ENCODE results near the gene OR2D3. TPM values are rescaled to one million over a fixed set of nuclear protein-coding genes. Genes with fewer than 3 reads are reported as not detected.

OR2D3 gene
- polyA plus RNA-seq, 1 of the 3 experiments (the other 2 are of a cell fraction), result not detected

- Histone ChIP-seq H4K20me1 (ENCODE audit: insufficient read depth) (no peaks in the 10 kb centered on the region), H3K9me3 (no peaks in the 10 kb centered on the region), H3K27ac (ENCODE audit: low read depth in 2 of 2, low read length in 1 of 2) (no peak overlapping the region), H3K4me2 (no peak overlapping the region), H2AFZ (ENCODE audit: low read depth) (no peak overlapping the region), H3K36me3 (replicated peaks in 1 of 2; ENCODE audit: control insufficient read depth in 1 of 2, insufficient read depth in 2 of 2, low read length in 1 of 2) (no peaks in the 10 kb centered on the region), H3K4me3 (ENCODE audit: low read depth in 2 of 2, low read length in 1 of 2) (no peak overlapping the region), H3K9ac (no peak overlapping the region), H3F3A (replicated peaks; ENCODE audit: insufficient read depth) (no peaks in the 10 kb centered on the region), H3K79me2 (ENCODE audit: insufficient read depth) (no peaks in the 10 kb centered on the region), H3K27me3 (ENCODE audit: insufficient read depth) (no peaks in the 10 kb centered on the region), H3K9me2 (no peaks in the 10 kb centered on the region), H3K4me1 (ENCODE audit: control insufficient read depth in 1 of 2, insufficient read depth in 2 of 2, low read depth in 1 of 2, low read length in 1 of 2) (no peaks in the 10 kb centered on the region)
- TF ChIP-seq SIN3A (IDR thresholded peaks at IDR 0.05; ENCODE audit: borderline replicate concordance, low read depth, low read length) (no peak), JUND (IDR thresholded peaks at IDR 0.05) (no peak), GABPA (IDR thresholded peaks at IDR 0.05; ENCODE audit: low read depth) (no peak), POLR2AphosphoS5 (IDR thresholded peaks at IDR 0.05; ENCODE audit: low read depth, low read length) (no peak), MXI1 (IDR thresholded peaks at IDR 0.05; ENCODE audit: low read depth, low read length) (no peak), CHD2 (IDR thresholded peaks at IDR 0.05; ENCODE audit: low read length, partially characterized antibody) (no peak), RXRA (IDR thresholded peaks at IDR 0.05; ENCODE audit: borderline replicate concordance, low read depth) (no peak), FOXJ3 (CRISPR knock-in tag; IDR thresholded peaks at IDR 0.05) (no peak)
- CTCF ChIA-PET, result no interaction called here
- POLR2A ChIA-PET, result no interaction called here
- DNase-seq, result no peak
- WGBS (ENCODE audit: low lambda C conversion rate), result 5% methylated on average over 3 of the region's 3 CpGs
Observed at GRCh38 chr11:6911378-6911777, 9.4 kb upstream of the OR2D3 start.

- no peaks in the 10 kb centered on the region for H3K9me3 ChIP-seq
- H3K9me2 ChIP-seq, result no peaks in the 10 kb centered on the region
- no peaks in the 10 kb centered on the region for H3K36me3 ChIP-seq (replicated peaks in 1 of 2; ENCODE audit: control insufficient read depth in 1 of 2, insufficient read depth in 2 of 2, low read length in 1 of 2)
- DNase-seq, result no peak
- no peaks in the 10 kb centered on the region for H3K27me3 ChIP-seq (ENCODE audit: insufficient read depth)
- H3K4me3 ChIP-seq (ENCODE audit: low read depth in 2 of 2, low read length in 1 of 2), result no peak overlapping the region
- no peak overlapping the region for H3K27ac ChIP-seq (ENCODE audit: low read depth in 2 of 2, low read length in 1 of 2)
- no peaks in the 10 kb centered on the region for H3F3A ChIP-seq (replicated peaks; ENCODE audit: insufficient read depth)
- H3K4me1 ChIP-seq (ENCODE audit: control insufficient read depth in 1 of 2, insufficient read depth in 2 of 2, low read depth in 1 of 2, low read length in 1 of 2), result no peaks in the 10 kb centered on the region
- WGBS (ENCODE audit: low lambda C conversion rate), result 12% methylated on average over 3 of the region's 3 CpGs
- H3K79me2 ChIP-seq (ENCODE audit: insufficient read depth), result no peaks in the 10 kb centered on the region
- H2AFZ ChIP-seq (ENCODE audit: low read depth), result no peak overlapping the region
- no peak overlapping the region for H3K4me2 ChIP-seq
- H4K20me1 ChIP-seq (ENCODE audit: insufficient read depth), result no peaks in the 10 kb centered on the region
- TF ChIP-seq SMC3 (IDR thresholded peaks at IDR 0.05; ENCODE audit: low read depth, low read length), result no peak
- TF ChIP-seq, protein P1, sequence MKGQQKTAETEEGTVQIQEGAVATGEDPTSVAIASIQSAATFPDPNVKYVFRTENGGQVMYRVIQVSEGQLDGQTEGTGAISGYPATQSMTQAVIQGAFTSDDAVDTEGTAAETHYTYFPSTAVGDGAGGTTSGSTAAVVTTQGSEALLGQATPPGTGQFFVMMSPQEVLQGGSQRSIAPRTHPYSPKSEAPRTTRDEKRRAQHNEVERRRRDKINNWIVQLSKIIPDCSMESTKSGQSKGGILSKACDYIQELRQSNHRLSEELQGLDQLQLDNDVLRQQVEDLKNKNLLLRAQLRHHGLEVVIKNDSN (IDR thresholded peaks at IDR 0.05; ENCODE audit: borderline replicate concordance, low read depth), result no peak
- TF ChIP-seq TCF12 (IDR thresholded peaks at IDR 0.05), result no peak
- TF ChIP-seq, protein P2, sequence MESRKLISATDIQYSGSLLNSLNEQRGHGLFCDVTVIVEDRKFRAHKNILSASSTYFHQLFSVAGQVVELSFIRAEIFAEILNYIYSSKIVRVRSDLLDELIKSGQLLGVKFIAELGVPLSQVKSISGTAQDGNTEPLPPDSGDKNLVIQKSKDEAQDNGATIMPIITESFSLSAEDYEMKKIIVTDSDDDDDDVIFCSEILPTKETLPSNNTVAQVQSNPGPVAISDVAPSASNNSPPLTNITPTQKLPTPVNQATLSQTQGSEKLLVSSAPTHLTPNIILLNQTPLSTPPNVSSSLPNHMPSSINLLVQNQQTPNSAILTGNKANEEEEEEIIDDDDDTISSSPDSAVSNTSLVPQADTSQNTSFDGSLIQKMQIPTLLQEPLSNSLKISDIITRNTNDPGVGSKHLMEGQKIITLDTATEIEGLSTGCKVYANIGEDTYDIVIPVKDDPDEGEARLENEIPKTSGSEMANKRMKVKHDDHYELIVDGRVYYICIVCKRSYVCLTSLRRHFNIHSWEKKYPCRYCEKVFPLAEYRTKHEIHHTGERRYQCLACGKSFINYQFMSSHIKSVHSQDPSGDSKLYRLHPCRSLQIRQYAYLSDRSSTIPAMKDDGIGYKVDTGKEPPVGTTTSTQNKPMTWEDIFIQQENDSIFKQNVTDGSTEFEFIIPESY (IDR thresholded peaks at IDR 0.05; ENCODE audit: borderline replicate concordance, low read depth), result no peak
- no peak for TF ChIP-seq RCOR1 (IDR thresholded peaks at IDR 0.05; ENCODE audit: low read length)
- TF ChIP-seq MAX (IDR thresholded peaks at IDR 0.05; ENCODE audit: low read depth), result no peak
- TF ChIP-seq NFIC (IDR thresholded peaks at IDR 0.05; ENCODE audit: borderline replicate concordance), result no peak
- TF ChIP-seq NRF1 (IDR thresholded peaks at IDR 0.05; ENCODE audit: low read depth, low read length), result no peak
- no peak for TF ChIP-seq RXRA (IDR thresholded peaks at IDR 0.05; ENCODE audit: borderline replicate concordance, low read depth)
- ChIA-PET CTCF (no interaction called here), POLR2A (no interaction called here)
- H3K9ac ChIP-seq, result no peak overlapping the region
Observed at GRCh38 chr11:6911948-6912347, 8.9 kb upstream of the OR2D3 start.
